ENCODE measurements around the gene PTPN20. TPM values are rescaled to one million over a fixed set of nuclear protein-coding genes. Genes with fewer than 3 reads are reported as not detected.
A peak's percentile ranks its signal among the peaks of the same experiment; 100 is the strongest.

The PTPN20 gene
- total RNA-seq, 6 donors from 2014 or later: 1.8 to 19.0 (median 3.4) TPM

DNA sequence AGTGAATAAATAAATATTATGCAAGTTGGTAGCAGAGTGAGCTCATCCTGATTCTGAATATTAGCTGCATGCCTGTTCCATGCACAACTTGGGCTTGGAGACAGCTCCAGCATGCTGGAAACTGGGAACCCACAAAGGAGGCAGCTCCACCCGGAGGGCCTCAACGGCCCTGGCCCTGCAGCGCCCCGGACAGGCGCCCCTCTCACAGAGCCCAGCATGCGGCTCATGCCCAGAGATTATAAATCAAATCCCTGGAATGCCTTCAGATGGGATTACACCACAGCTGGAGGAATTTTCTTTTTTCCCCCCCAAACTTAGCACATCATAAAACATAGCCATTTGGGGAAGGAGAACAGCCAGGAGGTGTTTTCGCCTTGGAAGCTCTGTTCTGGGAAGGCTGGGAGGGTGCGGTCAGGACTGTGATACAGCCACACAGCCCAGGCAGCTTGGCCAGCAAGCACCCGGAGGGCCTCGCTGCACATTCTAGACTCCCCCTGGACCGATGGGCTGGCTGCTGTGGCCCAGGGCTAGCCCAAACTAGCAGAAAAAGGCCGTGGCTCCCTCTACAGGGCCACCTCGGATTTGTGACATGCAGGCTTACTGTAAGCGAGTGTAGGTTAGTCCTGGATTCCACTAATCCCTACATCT, 102.4 kb downstream of the PTPN20 start:
- TF ChIP-seq POLR2A (IDR thresholded peaks at IDR 0.05): no peak
- TF ChIP-seq CTCF (IDR thresholded peaks at IDR 0.05): no peak
- TF ChIP-seq POLR2AphosphoS5 (IDR thresholded peaks at IDR 0.05): no peak
- no peak for TF ChIP-seq EP300 (IDR thresholded peaks at IDR 0.05)
- H3K27ac ChIP-seq: no peak overlapping the region
- H3K36me3 ChIP-seq: no peaks in the 10 kb centered on the region
- ATAC-seq (ENCODE audit: low FRiP score in 2 of 2) (peak in 1 of 2 donors; percentile 81), DNase-seq (peak; percentile 20 to 77)
- WGBS, 2 donors: 60 to 70% methylated on average over 3 to 14 of the region's 14 CpGs
- no peak overlapping the region for H3K4me3 ChIP-seq
- no peaks in the 10 kb centered on the region for H3K4me1 ChIP-seq
- no peaks in the 10 kb centered on the region for H3K27me3 ChIP-seq
- H3K9me3 ChIP-seq: no peaks in the 10 kb centered on the region

GRCh38 chr10:47015404-47015803, 104.2 kb downstream of the PTPN20 start:
- H3K4me3 ChIP-seq: no peak overlapping the region
- TF ChIP-seq POLR2AphosphoS5 (IDR thresholded peaks at IDR 0.05) (no peak), POLR2A (IDR thresholded peaks at IDR 0.05) (no peak), CTCF (IDR thresholded peaks at IDR 0.05) (no peak), EP300 (IDR thresholded peaks at IDR 0.05) (no peak)
- DNase-seq (no peak), ATAC-seq (ENCODE audit: low FRiP score in 2 of 2) (no peak)
- no peaks in the 10 kb centered on the region for H3K27me3 ChIP-seq
- H3K4me1 ChIP-seq: no peaks in the 10 kb centered on the region
- no peaks in the 10 kb centered on the region for H3K9me3 ChIP-seq
- no peaks in the 10 kb centered on the region for H3K36me3 ChIP-seq
- H3K27ac ChIP-seq: no peak overlapping the region

DNA sequence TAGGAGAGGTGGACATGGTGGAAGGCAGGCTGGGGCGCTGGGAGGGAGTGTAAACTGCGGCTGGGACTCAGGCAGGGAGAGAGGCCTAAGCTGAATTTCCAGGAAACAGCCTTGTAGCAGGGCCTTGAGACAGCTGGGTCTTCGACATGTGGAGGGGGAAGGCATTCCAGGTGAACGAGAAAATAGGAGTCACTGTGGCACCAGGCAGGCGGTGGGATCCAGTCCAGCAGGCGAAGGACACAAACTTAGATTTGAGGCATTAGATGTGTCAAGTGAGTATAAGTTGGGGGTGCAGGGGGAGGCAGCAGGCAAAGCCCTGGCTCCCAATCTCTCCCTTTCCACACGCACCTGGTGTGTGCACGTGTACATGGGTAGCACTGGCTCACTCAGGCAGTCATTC, 105.3 kb downstream of the PTPN20 start:
- no peak for DNase-seq
- Histone ChIP-seq H3K27me3 (no peaks in the 10 kb centered on the region), H3K4me1 (no peaks in the 10 kb centered on the region), H3K27ac (no peak overlapping the region), H3K4me3 (no peak overlapping the region), H3K9me3 (no peaks in the 10 kb centered on the region), H3K36me3 (no peaks in the 10 kb centered on the region)
- ATAC-seq (ENCODE audit: low FRiP score in 2 of 2): no peak
- TF ChIP-seq EP300 (IDR thresholded peaks at IDR 0.05) (no peak), CTCF (IDR thresholded peaks at IDR 0.05) (no peak), POLR2AphosphoS5 (IDR thresholded peaks at IDR 0.05) (no peak), POLR2A (IDR thresholded peaks at IDR 0.05) (no peak)
- 89 to 92% methylated on average over 8 of the region's 8 CpGs for WGBS, 2 donors

- TF ChIP-seq POLR2A (IDR thresholded peaks at IDR 0.05) (no peak), POLR2AphosphoS5 (IDR thresholded peaks at IDR 0.05) (no peak), EP300 (IDR thresholded peaks at IDR 0.05) (no peak), CTCF (IDR thresholded peaks at IDR 0.05) (no peak)
- ATAC-seq (ENCODE audit: low FRiP score in 2 of 2): no peak
- 84 to 96% methylated on average over 2 of the region's 2 CpGs for WGBS, 2 donors
Measured at GRCh38 chr10:47018026-47018735, 107.0 kb downstream of the PTPN20 start.

More at GRCh38 chr10:47018026-47018735, 107.0 kb downstream of the PTPN20 start:
- Histone ChIP-seq H3K27ac (no peak overlapping the region), H3K27me3 (no peaks in the 10 kb centered on the region), H3K36me3 (no peaks in the 10 kb centered on the region), H3K9me3 (no peaks in the 10 kb centered on the region), H3K4me1 (no peaks in the 10 kb centered on the region), H3K4me3 (no peak overlapping the region)
- DNase-seq: no peak
